ENCODE measurements around the gene SWSAP1.

Gene SWSAP1

DNA sequence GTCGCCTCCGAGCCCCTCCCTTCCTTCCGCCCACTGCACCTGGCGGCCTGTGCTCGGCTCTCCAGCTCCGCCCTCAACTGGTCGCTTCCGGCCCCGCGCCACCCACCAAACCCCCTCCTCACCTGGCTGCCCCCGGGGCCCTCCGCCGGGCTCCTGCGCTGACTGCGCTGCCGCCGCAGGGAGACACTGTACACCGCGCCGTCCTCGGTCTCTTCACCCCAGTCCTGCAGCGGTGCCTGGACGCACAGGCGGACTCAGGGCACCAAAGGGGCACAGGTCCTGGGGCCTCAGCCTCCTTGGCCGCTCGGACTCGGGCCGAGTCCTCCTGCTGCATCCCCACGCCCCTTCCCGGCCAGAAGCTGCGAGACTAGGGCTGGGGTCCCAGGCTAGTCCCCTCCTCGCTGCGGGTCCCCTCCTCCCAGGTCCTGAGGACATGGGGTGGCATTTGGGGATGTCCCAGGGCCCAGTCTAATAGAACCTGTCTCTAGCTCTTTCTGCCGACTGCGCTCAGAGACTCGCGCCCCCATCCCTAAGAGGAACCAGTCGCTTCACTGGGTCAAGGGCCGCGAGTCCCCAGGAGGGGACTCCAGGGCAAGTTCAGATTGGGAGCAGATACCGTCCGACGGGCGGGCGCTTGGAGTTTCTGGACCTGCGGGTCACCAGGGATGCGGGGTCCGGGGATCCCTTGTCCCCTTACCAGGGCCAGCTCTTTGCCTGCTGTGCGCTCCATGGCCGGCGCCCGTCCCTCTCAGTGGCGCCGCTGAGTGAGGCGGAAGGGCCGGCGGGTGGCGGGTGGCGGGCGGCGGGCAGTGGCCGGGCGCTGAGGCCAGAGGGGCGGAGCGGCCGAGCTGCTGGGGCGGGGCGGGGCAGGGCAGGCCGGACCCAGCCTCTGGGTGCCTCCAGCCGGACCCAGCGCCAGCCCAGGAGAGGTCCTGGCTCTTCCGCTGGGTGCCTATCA lies 44.4 kb downstream of the SWSAP1 start, which contains the start of gene RGL3:
TSS of gene RGL3 (minus strand) at position 766 of the 958 bp plus-strand sequence. CDS start at position 730, 36 bp downstream.
- TF ChIP-seq ZNF335 (tag by site-specific recombination; conservative IDR thresholded peaks at IDR 0.05) (0 out of 2 replicates have a peak, but pooled peaks have one; percentile 15), TRIM28 (IDR thresholded peaks at IDR 0.05; ENCODE audit: borderline replicate concordance, low read length) (no peak)
- POLR2A ChIA-PET = interaction anchor here (0.5 to 1.4 kb wide), 3 partner anchors 12 to 38 kb away, joined by 3 to 5 read pairs (median 4); no protein-coding TSS in a partner anchor
- H3K4me3 ChIP-seq (ENCODE audit: low read depth, low read length) = peak within 1 kb of the TSS; percentile 36
- no peaks in the 10 kb centered on the region for H3K36me3 ChIP-seq (ENCODE audit: control insufficient read depth in 2 of 2, insufficient read depth in 1 of 2, low read length in 2 of 2)
- H3K9me3 ChIP-seq (ENCODE audit: control insufficient read depth, insufficient read depth, low read depth, low read length) = no peaks in the 10 kb centered on the region
- no peak within 1 kb of the TSS for H3K27ac ChIP-seq (ENCODE audit: extremely low read depth, low read depth, low read length)
- H3K4me1 ChIP-seq (ENCODE audit: control insufficient read depth, insufficient read depth, low read length) = no peaks in the 10 kb centered on the region
- CTCF ChIA-PET = interaction anchor here (0.6 to 8.3 kb wide), 4 partner anchors 12 to 92 kb away, joined by 3 to 66 read pairs (median 8); partner anchors contain the start of genes EPOR, ODAD3 and PRKCSH

DNA sequence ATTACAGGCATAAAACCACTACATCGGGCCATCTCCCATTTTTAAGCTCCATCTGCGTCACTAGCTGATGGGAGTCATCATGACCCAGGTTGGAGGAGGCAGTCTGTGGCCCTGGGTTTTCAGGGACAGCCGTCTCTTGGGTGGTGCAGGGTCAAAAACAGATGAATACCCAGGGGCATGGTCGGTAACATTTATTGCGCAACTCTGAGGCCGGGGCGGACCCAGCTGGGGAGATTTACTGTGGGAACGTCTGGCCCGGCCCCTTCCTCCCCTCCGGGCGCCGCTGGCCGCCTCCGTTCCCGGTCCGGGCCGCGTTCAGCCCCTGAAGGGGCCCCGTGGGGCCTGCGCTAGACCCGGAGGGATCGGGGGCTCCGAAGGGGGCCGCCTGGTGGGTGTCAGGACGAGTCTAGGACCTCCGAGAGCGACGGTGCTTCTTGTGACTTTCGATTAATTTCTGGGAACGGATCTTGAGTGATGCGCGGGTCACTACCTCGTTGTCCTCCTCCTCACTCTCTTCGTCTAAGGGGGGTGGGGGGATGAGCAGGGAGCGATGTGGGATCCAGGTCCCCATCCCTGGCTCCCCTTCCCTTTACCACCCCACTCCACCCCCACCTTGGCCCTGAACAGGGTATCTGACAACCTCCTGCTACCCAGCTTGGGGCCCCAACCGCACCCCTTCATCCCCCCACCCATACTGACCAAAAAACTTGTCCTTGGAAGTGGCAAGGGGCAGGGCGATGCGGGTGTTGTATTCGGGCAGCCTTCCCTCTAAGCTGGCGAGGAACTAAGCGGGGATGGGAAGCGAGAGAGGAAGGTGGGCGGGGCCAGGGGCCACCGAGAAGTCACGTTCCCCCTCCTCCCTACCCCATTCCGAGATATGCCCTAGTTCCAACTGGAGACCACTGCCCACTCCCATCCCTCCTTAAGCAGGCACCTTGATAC lies 46.2 kb downstream of the SWSAP1 start:
- ChIA-PET POLR2A (interaction anchor here (1.0 kb wide), 1 partner anchor 40 kb away, joined by 5 read pairs; no protein-coding TSS in a partner anchor), CTCF (interaction anchor here (0.6 to 8.3 kb wide), 9 partner anchors 10 to 268 kb away, joined by 3 to 66 read pairs (median 4); partner anchors contain the start of genes EPOR and SWSAP1)
- Histone ChIP-seq H3K36me3 (ENCODE audit: control insufficient read depth in 2 of 2, insufficient read depth in 1 of 2, low read length in 2 of 2) (no peaks in the 10 kb centered on the region), H3K4me3 (ENCODE audit: low read depth, low read length) (no peak overlapping the region), H3K4me1 (ENCODE audit: control insufficient read depth, insufficient read depth, low read length) (no peaks in the 10 kb centered on the region), H3K9me3 (ENCODE audit: control insufficient read depth, insufficient read depth, low read depth, low read length) (no peaks in the 10 kb centered on the region), H3K27ac (ENCODE audit: extremely low read depth, low read depth, low read length) (no peak overlapping the region)
- TF ChIP-seq, protein P1, sequence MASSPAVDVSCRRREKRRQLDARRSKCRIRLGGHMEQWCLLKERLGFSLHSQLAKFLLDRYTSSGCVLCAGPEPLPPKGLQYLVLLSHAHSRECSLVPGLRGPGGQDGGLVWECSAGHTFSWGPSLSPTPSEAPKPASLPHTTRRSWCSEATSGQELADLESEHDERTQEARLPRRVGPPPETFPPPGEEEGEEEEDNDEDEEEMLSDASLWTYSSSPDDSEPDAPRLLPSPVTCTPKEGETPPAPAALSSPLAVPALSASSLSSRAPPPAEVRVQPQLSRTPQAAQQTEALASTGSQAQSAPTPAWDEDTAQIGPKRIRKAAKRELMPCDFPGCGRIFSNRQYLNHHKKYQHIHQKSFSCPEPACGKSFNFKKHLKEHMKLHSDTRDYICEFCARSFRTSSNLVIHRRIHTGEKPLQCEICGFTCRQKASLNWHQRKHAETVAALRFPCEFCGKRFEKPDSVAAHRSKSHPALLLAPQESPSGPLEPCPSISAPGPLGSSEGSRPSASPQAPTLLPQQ (tag by site-specific recombination; IDR thresholded peaks at IDR 0.05) = peak; percentile 49; the same call in 1 of the 2 replicates
- TF ChIP-seq ZNF558 (tag by site-specific recombination; IDR thresholded peaks at IDR 0.05) (no peak), ZFP69B (tag by site-specific recombination; IDR thresholded peaks at IDR 0.05) (peak; percentile 42; the same call in 1 of the 2 replicates), ZBTB20 (tag by site-specific recombination; IDR thresholded peaks at IDR 0.05) (peak; percentile 23; the same call in 1 of the 2 replicates), ZNF843 (tag by site-specific recombination; IDR thresholded peaks at IDR 0.05) (no peak), TRIM28 (IDR thresholded peaks at IDR 0.05; ENCODE audit: borderline replicate concordance, low read length) (0 out of 2 replicates have a peak, but pooled peaks have one; percentile 25), ZNF2 (tag by site-specific recombination; IDR thresholded peaks at IDR 0.05) (no peak), GLI2 (tag by site-specific recombination; IDR thresholded peaks at IDR 0.05; ENCODE audit: borderline replicate concordance, low read depth) (no peak), WT1 (tag by site-specific recombination; IDR thresholded peaks at IDR 0.05) (peak; percentile 54), ZFHX2 (tag by site-specific recombination; conservative IDR thresholded peaks at IDR 0.05) (0 out of 2 replicates have a peak, but pooled peaks have one; percentile 14), SP2 (tag by site-specific recombination; IDR thresholded peaks at IDR 0.05) (peak; percentile 37; the same call in 1 of the 2 replicates), ZNF16 (tag by site-specific recombination; IDR thresholded peaks at IDR 0.05; ENCODE audit: low read depth) (no peak), ZNF600 (tag by site-specific recombination; IDR thresholded peaks at IDR 0.05) (peak; percentile 28; the same call in 1 of the 2 replicates), ZBTB48 (tag by site-specific recombination; IDR thresholded peaks at IDR 0.05) (peak; percentile 65; the same call in 1 of the 2 replicates), GLIS1 (tag by site-specific recombination; IDR thresholded peaks at IDR 0.05) (peak; percentile 62; the same call in 1 of the 2 replicates), ZBTB17 (tag by site-specific recombination; IDR thresholded peaks at IDR 0.05) (0 out of 2 replicates have a peak, but pooled peaks have one; percentile 17), ZNF549 (tag by site-specific recombination; IDR thresholded peaks at IDR 0.05) (no peak), KLF9 (tag by site-specific recombination; IDR thresholded peaks at IDR 0.05; ENCODE audit: low read depth) (peak; percentile 45; the same call in 1 of the 2 replicates), ZNF366 (tag by site-specific recombination; conservative IDR thresholded peaks at IDR 0.05) (peak; percentile 21; the same call in 1 of the 2 replicates), ZNF747 (tag by site-specific recombination; IDR thresholded peaks at IDR 0.05) (no peak), ZNF335 (tag by site-specific recombination; conservative IDR thresholded peaks at IDR 0.05) (peak; percentile 27; the same call in 1 of the 2 replicates)
- TF ChIP-seq, protein P2, sequence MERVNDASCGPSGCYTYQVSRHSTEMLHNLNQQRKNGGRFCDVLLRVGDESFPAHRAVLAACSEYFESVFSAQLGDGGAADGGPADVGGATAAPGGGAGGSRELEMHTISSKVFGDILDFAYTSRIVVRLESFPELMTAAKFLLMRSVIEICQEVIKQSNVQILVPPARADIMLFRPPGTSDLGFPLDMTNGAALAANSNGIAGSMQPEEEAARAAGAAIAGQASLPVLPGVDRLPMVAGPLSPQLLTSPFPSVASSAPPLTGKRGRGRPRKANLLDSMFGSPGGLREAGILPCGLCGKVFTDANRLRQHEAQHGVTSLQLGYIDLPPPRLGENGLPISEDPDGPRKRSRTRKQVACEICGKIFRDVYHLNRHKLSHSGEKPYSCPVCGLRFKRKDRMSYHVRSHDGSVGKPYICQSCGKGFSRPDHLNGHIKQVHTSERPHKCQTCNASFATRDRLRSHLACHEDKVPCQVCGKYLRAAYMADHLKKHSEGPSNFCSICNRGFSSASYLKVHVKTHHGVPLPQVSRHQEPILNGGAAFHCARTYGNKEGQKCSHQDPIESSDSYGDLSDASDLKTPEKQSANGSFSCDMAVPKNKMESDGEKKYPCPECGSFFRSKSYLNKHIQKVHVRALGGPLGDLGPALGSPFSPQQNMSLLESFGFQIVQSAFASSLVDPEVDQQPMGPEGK (tag by site-specific recombination; IDR thresholded peaks at IDR 0.05) = peak; percentile 50
- TF ChIP-seq, protein P3, sequence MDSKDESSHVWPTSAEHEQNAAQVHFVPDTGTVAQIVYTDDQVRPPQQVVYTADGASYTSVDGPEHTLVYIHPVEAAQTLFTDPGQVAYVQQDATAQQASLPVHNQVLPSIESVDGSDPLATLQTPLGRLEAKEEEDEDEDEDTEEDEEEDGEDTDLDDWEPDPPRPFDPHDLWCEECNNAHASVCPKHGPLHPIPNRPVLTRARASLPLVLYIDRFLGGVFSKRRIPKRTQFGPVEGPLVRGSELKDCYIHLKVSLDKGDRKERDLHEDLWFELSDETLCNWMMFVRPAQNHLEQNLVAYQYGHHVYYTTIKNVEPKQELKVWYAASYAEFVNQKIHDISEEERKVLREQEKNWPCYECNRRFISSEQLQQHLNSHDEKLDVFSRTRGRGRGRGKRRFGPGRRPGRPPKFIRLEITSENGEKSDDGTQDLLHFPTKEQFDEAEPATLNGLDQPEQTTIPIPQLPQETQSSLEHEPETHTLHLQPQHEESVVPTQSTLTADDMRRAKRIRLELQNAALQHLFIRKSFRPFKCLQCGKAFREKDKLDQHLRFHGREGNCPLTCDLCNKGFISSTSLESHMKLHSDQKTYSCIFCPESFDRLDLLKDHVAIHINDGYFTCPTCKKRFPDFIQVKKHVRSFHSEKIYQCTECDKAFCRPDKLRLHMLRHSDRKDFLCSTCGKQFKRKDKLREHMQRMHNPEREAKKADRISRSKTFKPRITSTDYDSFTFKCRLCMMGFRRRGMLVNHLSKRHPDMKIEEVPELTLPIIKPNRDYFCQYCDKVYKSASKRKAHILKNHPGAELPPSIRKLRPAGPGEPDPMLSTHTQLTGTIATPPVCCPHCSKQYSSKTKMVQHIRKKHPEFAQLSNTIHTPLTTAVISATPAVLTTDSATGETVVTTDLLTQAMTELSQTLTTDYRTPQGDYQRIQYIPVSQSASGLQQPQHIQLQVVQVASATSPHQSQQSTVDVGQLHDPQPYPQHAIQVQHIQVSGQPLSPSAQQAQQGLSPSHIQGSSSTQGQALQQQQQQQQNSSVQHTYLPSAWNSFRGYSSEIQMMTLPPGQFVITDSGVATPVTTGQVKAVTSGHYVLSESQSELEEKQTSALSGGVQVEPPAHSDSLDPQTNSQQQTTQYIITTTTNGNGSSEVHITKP (tag by site-specific recombination; IDR thresholded peaks at IDR 0.05) = peak; percentile 49
